Neural cell (in vitro differentiated cells): ENCODE results near the gene SLC49A4. TPM values are rescaled to one million over a fixed set of nuclear protein-coding genes. Genes with fewer than 3 reads are reported as not detected.

ENCODE experiments used
- H2AFZ ChIP-seq: fragments of 200-600, 300-800 bp; sonication (generic), shearing (Covaris generic); 2 replicates; pipeline ENCODE4 v1.6.0; 2014; ENCODE audit warnings: low read depth, mild to moderate bottlenecking, antibody characterized with exemption, low read length, moderate library complexity
- H3F3A ChIP-seq: fragments of 200-600 bp; shearing (Covaris generic); 2 replicates; pipeline ENCODE4 v1.6.1; 2016; ENCODE audit warnings: mild to moderate bottlenecking, moderate library complexity, mixed read lengths, antibody characterized with exemption, low read length; ENCODE audit not compliant: insufficient read depth, poor library complexity, severe bottlenecking
- H3K27ac ChIP-seq: fragments of 200-600, 300-800 bp; sonication (generic), shearing (Covaris generic); 2 replicates; pipeline ENCODE4 v1.5.1; 2014; ENCODE audit warnings: mild to moderate bottlenecking, low read length, moderate library complexity
- H3K27me3 ChIP-seq: fragments of 300-800, 200-600 bp; sonication (generic), shearing (Covaris generic); 2 replicates; pipeline ENCODE4 v1.6.0; 2014; ENCODE audit warnings: mild to moderate bottlenecking, low read depth, low read length, moderate library complexity; ENCODE audit not compliant: insufficient read depth
- H3K36me3 ChIP-seq: fragments of 300-800, 200-600 bp; sonication (generic), shearing (Covaris generic); 2 replicates; pipeline ENCODE4 v1.5.1; 2014; ENCODE audit warnings: mild to moderate bottlenecking, antibody characterized with exemption, low read length, moderate library complexity; ENCODE audit not compliant: insufficient read depth
- H3K4me2 ChIP-seq: fragments of 300-800, 200-600 bp; sonication (generic), shearing (Covaris generic); 2 replicates; pipeline ENCODE4 v1.6.0; 2014; ENCODE audit warnings: mild to moderate bottlenecking, low read length
- H3K4me3 ChIP-seq: fragments of 300-800, 200-600 bp; sonication (generic), shearing (Covaris generic); 2 replicates; pipeline ENCODE4 v1.5.1; 2014; ENCODE audit warnings: mild to moderate bottlenecking, low read length, moderate library complexity
- H3K79me2 ChIP-seq: fragments of 200-600 bp; shearing (Covaris generic); replicated peaks from 2 replicates; pipeline ENCODE4 v1.6.0; 2014; ENCODE audit warnings: mild to moderate bottlenecking, low read length, moderate library complexity; ENCODE audit not compliant: insufficient read depth
- H3K9ac ChIP-seq: fragments of 300-800, 200-600 bp; sonication (generic), shearing (Covaris generic); 2 replicates; pipeline ENCODE4 v1.6.1; 2016; ENCODE audit warnings: mild to moderate bottlenecking, low read length, mixed read lengths
- H3K9me2 ChIP-seq: fragments of 200-600 bp; shearing (Covaris generic); 2 replicates; pipeline ENCODE4 v1.6.1; 2016; ENCODE audit warnings: mild to moderate bottlenecking, low read length, mixed read lengths; ENCODE audit not compliant: insufficient read depth
- H3K9me3 ChIP-seq: fragments of 200-600, 300-800 bp; sonication (generic), shearing (Covaris generic); 2 replicates; pipeline ENCODE4 v1.6.1; 2016; ENCODE audit warnings: mild to moderate bottlenecking, mixed run types, low read length, moderate library complexity, mixed read lengths
- H4K20me1 ChIP-seq: fragments of 200-600 bp; shearing (Covaris generic); 2 replicates; pipeline ENCODE4 v1.6.1; 2016; ENCODE audit warnings: mild to moderate bottlenecking, mixed run types; ENCODE audit not compliant: insufficient read depth
- CTCF ChIP-seq: fragments of 450-650 bp; IDR thresholded peaks from 2 replicates; pipeline ENCODE4 v1.5.1; 2014; ENCODE audit warnings: antibody characterized with exemption, mild to moderate bottlenecking, moderate library complexity; ENCODE audit not compliant: poor library complexity, severe bottlenecking
- EP300 ChIP-seq: fragments of 450-650 bp; conservative IDR thresholded peaks from 2 replicates; pipeline ENCODE4 v1.6.1; 2014; ENCODE audit warnings: antibody characterized with exemption, mild to moderate bottlenecking, moderate library complexity; ENCODE audit not compliant: poor library complexity, severe bottlenecking
- EZH2 ChIP-seq: fragments of 200-600, 300-800 bp; shearing (Covaris generic), sonication (generic); IDR thresholded peaks from 2 replicates; pipeline ENCODE4 v1.6.1; 2014; ENCODE audit warnings: antibody characterized with exemption, low read length, borderline replicate concordance, mild to moderate bottlenecking; ENCODE audit not compliant: insufficient read depth, poor library complexity, severe bottlenecking
- MXI1 ChIP-seq: fragments of 450-650 bp; conservative IDR thresholded peaks from 2 replicates; pipeline ENCODE4 v1.6.1; 2014; ENCODE audit warnings: antibody characterized with exemption, mild to moderate bottlenecking; ENCODE audit not compliant: poor library complexity, severe bottlenecking
- POLR2AphosphoS5 ChIP-seq: IDR thresholded peaks from 2 replicates; pipeline ENCODE4 v1.6.1; 2012
- RAD21 ChIP-seq: fragments of 450-650 bp; conservative IDR thresholded peaks from 2 replicates; pipeline ENCODE4 v1.6.1; 2014; ENCODE audit warnings: antibody characterized with exemption, mild to moderate bottlenecking, moderate library complexity
- REST ChIP-seq: IDR thresholded peaks from 2 replicates; pipeline ENCODE4 v1.6.1; 2012; ENCODE audit warnings: borderline replicate concordance
- SMC3 ChIP-seq: fragments of 450-650 bp; conservative IDR thresholded peaks from 2 replicates; pipeline ENCODE4 v1.6.1; 2014; ENCODE audit warnings: antibody characterized with exemption, mild to moderate bottlenecking, moderate library complexity; ENCODE audit not compliant: poor library complexity
- TAF1 ChIP-seq: IDR thresholded peaks from 2 replicates; pipeline ENCODE4 v1.6.1; 2012; ENCODE audit warnings: low read depth
- polyA plus RNA-seq: library from polyadenylated mRNA; depleted of rRNA; stranded (reverse); fragments of >200 nt; gene quantifications from 2 replicates; pipeline ENCODE4 v1.2.3, GENCODE V29; 2014

SLC49A4 gene
- polyA plus RNA-seq, 1 donor from 2014 or later: 16.2 TPM

- no peaks in the 10 kb centered on the region for H3K79me2 ChIP-seq
- no peak overlapping the region for H3K9ac ChIP-seq
- no peaks in the 10 kb centered on the region for H3F3A ChIP-seq
- H3K27me3 ChIP-seq: no peaks in the 10 kb centered on the region
- no peak overlapping the region for H3K27ac ChIP-seq
- no peaks in the 10 kb centered on the region for H3K9me3 ChIP-seq
- TF ChIP-seq TAF1 (no peak), POLR2AphosphoS5 (no peak), RAD21 (no peak), REST (no peak), MXI1 (no peak), EP300 (no peak), EZH2 (no peak), SMC3 (no peak), CTCF (no peak)
- H2AFZ ChIP-seq: no peak overlapping the region
- H3K4me2 ChIP-seq: no peak overlapping the region
- H3K4me3 ChIP-seq: no peak overlapping the region
- H4K20me1 ChIP-seq: no peaks in the 10 kb centered on the region
- H3K36me3 ChIP-seq: no peaks in the 10 kb centered on the region
- H3K9me2 ChIP-seq: no peaks in the 10 kb centered on the region
Observed at GRCh38 chr3:122835590-122835989, 40.7 kb downstream of the SLC49A4 start.

- TF ChIP-seq SMC3 (no peak), POLR2AphosphoS5 (no peak), MXI1 (no peak), RAD21 (no peak), TAF1 (no peak), REST (no peak), EZH2 (no peak)
- H3K79me2 ChIP-seq: no peaks in the 10 kb centered on the region
- H3K9me2 ChIP-seq: no peaks in the 10 kb centered on the region
- no peak overlapping the region for H2AFZ ChIP-seq
- no peak overlapping the region for H3K27ac ChIP-seq
- no peak overlapping the region for H3K9ac ChIP-seq
- H3K27me3 ChIP-seq: no peaks in the 10 kb centered on the region
- H3F3A ChIP-seq: no peaks in the 10 kb centered on the region
- H3K4me3 ChIP-seq: no peak overlapping the region
- H3K4me2 ChIP-seq: no peak overlapping the region
- no peaks in the 10 kb centered on the region for H3K9me3 ChIP-seq
- peaks cover 4% of the 10 kb centered on the region for H3K36me3 ChIP-seq
- no peaks in the 10 kb centered on the region for H4K20me1 ChIP-seq
Observed at GRCh38 chr3:122843604-122844003, 48.7 kb downstream of the SLC49A4 start.
